HCT116 (cell line): Measurements from ENCODE around the gene MRGPRE.

ENCODE experiments used
- CEBPB ChIP-seq: IDR thresholded peaks from 2 replicates; pipeline ENCODE4 v1.6.1; 2012; ENCODE audit warnings: low read depth
- ELF1 ChIP-seq: IDR thresholded peaks from 2 replicates; pipeline ENCODE4 v1.6.1; 2012; ENCODE audit warnings: low read depth, borderline replicate concordance
- EZH2 ChIP-seq: fragments of 200-600 bp; sonication (generic); IDR thresholded peaks from 2 replicates; pipeline ENCODE4 v1.6.1; 2017; ENCODE audit warnings: antibody characterized with exemption, mixed run types
- JUND ChIP-seq: IDR thresholded peaks from 2 replicates; pipeline ENCODE4 v1.6.1; 2012
- POLR2A ChIP-seq: IDR thresholded peaks from 2 replicates; pipeline ENCODE4 v1.7.0; 2011; ENCODE audit warnings: borderline replicate concordance; ENCODE audit not compliant: insufficient read depth, insufficient read length; ENCODE audit errors: extremely low read depth
- POLR2AphosphoS5 ChIP-seq: IDR thresholded peaks from 2 replicates; pipeline ENCODE4 v1.6.1; 2011; ENCODE audit warnings: mild to moderate bottlenecking, low read depth, low read length, moderate library complexity
- SIN3A ChIP-seq: IDR thresholded peaks from 2 replicates; pipeline ENCODE4 v1.6.1; 2012; ENCODE audit warnings: low read depth
- SP1 ChIP-seq: IDR thresholded peaks from 2 replicates; pipeline ENCODE4 v1.6.1; 2012; ENCODE audit warnings: low read depth
- SRF ChIP-seq: IDR thresholded peaks from 2 replicates; pipeline ENCODE4 v1.6.1; 2012; ENCODE audit warnings: low read depth
- YY1 ChIP-seq: IDR thresholded peaks from 2 replicates; pipeline ENCODE4 v1.6.1; 2011; ENCODE audit warnings: low read length, low read depth, moderate library complexity, mild to moderate bottlenecking; ENCODE audit not compliant: insufficient replicate concordance; ENCODE audit errors: extremely low read depth
- TF ChIP-seq, protein P1 (sequence below), 3 experiments: fragments of 200-600 bp in 1 of 3; sonication (generic) in 1 of 3; IDR thresholded peaks in 2 of 3; conservative IDR thresholded peaks in 1 of 3; 2 replicates each; pipeline ENCODE4 v1.5.1; 2012 to 2017; ENCODE audit warnings: low read depth in 2 of 3, low read length in 2 of 3, antibody characterized with exemption in 1 of 3, borderline replicate concordance in 1 of 3, control low read depth in 1 of 3, mild to moderate bottlenecking in 1 of 3, mixed read lengths in 1 of 3, mixed run types in 1 of 3, moderate library complexity in 1 of 3; ENCODE audit not compliant: insufficient read depth in 1 of 3
- TF ChIP-seq, protein P2 (sequence below): IDR thresholded peaks from 2 replicates; pipeline ENCODE4 v1.6.1; 2012

DNA sequence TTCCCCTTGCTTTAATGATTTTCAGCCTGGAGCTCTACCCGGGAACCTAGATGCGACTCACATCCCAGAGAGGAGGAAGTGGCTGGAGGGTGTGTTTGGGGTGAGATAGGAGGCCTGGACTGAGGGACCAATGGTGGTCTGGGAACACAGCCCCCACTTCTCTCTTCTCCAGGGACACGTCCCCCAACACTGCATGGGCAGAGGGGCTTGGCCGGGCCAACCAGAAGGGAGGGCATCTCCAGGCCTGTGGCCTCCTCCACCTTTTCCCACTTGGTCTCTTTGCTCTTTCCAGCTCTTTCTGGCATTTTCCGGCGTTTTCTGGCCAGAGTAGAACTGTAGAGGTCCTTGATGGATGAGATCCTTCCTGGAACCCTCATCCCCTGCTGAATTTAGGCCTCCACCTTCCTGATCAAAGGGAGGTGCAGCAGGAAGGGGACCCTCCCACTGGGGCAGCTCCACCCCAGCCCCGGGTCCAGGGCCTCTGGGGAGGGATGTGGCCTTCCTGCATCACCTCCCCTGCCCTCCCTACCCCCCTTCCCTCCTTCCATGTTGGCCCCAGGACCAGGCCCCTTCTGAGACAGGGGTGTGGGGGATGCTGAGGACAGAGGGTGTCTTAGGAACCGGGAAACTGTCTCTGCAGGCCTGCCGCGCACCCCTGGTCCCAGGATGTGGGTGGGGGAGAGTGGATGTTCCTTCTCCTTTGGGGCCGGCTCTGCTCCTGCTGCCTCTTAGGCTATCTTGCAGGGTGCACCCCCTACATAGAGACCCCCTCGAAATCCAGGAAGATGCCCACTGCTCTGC lies 38.0 kb downstream of the MRGPRE start:
- TF ChIP-seq, protein P1, sequence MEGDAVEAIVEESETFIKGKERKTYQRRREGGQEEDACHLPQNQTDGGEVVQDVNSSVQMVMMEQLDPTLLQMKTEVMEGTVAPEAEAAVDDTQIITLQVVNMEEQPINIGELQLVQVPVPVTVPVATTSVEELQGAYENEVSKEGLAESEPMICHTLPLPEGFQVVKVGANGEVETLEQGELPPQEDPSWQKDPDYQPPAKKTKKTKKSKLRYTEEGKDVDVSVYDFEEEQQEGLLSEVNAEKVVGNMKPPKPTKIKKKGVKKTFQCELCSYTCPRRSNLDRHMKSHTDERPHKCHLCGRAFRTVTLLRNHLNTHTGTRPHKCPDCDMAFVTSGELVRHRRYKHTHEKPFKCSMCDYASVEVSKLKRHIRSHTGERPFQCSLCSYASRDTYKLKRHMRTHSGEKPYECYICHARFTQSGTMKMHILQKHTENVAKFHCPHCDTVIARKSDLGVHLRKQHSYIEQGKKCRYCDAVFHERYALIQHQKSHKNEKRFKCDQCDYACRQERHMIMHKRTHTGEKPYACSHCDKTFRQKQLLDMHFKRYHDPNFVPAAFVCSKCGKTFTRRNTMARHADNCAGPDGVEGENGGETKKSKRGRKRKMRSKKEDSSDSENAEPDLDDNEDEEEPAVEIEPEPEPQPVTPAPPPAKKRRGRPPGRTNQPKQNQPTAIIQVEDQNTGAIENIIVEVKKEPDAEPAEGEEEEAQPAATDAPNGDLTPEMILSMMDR (IDR thresholded peaks at IDR 0.05 in 2 of 3, conservative IDR thresholded peaks at IDR 0.05 in 1 of 3; ENCODE audit: borderline replicate concordance in 1 of 3, insufficient read depth in 1 of 3, low read depth in 2 of 3, low read length in 2 of 3), result no peak
- TF ChIP-seq YY1, result no peak
- no peak for TF ChIP-seq SP1
- TF ChIP-seq, protein P2, sequence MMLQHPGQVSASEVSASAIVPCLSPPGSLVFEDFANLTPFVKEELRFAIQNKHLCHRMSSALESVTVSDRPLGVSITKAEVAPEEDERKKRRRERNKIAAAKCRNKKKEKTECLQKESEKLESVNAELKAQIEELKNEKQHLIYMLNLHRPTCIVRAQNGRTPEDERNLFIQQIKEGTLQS, result no peak
- no peak for TF ChIP-seq CEBPB
- TF ChIP-seq ELF1, result no peak
- TF ChIP-seq SRF, result no peak
- TF ChIP-seq EZH2, result no peak
- TF ChIP-seq POLR2AphosphoS5, result no peak
- TF ChIP-seq SIN3A, result no peak
- no peak for TF ChIP-seq POLR2A
- TF ChIP-seq JUND, result no peak
